ENCODE results near the gene AP5Z1.

AP5Z1 gene

DNA sequence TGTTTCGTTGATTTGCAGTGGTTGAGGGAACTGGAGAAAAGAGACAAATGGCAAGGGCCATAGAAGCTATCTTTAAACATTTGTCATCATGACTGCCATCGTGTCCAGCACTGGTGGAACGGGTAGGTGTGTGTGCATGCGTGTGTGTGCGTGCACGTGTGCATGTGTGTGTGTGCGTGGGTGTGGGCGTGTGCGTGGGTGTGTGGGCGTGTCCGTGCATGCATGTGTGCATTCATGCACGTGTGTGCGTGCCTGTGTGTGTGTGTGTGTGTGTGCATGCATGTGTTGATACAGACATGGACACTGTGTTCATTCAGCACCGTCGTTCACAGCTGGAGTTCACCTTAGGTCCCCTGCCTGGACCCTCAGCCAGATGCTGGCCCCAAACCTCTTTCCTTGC is 38.1 kb upstream of the AP5Z1 start:
- no peaks in the 10 kb centered on the region for H3K9me3 ChIP-seq (ENCODE audit: control insufficient read depth, insufficient read depth, low read length)
- WGBS (ENCODE audit: insufficient coverage, insufficient read length) = no CpG with 5 or more reads among the region's 15 CpGs
- H3K36me3 ChIP-seq (ENCODE audit: control insufficient read depth, insufficient read depth, low read length) = no peaks in the 10 kb centered on the region
- H3K27me3 ChIP-seq (ENCODE audit: control insufficient read depth, insufficient read depth, low read length) = no peaks in the 10 kb centered on the region
- H3K27ac ChIP-seq (ENCODE audit: low read length) = no peak overlapping the region
- peaks cover 4% of the 10 kb centered on the region for H3K4me1 ChIP-seq (ENCODE audit: control insufficient read depth, insufficient read depth, low read length)
- DNase-seq (ENCODE audit: low read depth, low spot score) = no peak
- no peak overlapping the region for H3K4me3 ChIP-seq (ENCODE audit: low read length)

DNA sequence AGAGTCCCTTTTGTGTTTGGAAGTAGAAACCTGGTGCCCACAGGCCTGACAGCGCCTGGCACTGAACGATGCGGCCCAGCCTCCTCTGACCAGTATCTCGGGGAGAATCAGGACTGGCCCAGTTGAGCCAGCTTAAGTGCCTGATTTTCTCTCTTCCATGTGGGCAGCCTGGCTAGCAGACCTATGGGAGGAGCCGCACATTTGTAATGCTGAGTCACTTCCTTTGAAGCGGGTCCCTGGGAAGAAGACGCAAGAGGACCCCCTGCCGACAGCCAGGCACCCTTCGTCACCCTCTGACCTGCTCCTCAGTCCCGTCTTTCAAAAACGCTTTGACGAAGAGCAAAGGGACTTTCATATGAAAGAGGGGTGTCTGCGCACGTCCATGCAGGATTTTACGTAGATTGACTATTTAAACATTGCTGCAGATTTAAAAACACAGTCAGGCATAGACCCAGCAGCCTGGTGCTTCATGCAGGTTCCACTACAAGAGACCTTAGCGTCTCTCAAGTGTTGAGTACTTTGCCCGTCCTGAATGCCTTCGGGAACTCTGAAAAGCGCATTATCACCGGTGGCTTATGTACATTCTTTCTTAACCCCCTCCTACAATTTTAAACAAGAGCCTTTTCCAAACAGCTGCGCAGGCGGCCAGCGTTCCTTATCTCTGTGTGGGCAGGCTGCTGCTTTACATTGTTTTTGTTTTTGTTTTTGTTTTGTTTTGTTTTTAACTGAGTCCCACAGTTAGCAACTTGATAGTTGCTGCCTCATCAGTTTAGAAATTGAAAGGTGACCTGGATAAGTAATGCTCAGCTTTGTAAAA is 36.5 kb upstream of the AP5Z1 start:
- DNase-seq (ENCODE audit: low read depth, low spot score) = no peak
- H3K4me1 ChIP-seq (ENCODE audit: control insufficient read depth, insufficient read depth, low read length) = peaks cover 4% of the 10 kb centered on the region
- no peaks in the 10 kb centered on the region for H3K9me3 ChIP-seq (ENCODE audit: control insufficient read depth, insufficient read depth, low read length)
- no peak overlapping the region for H3K4me3 ChIP-seq (ENCODE audit: low read length)
- no peak overlapping the region for H3K27ac ChIP-seq (ENCODE audit: low read length)
- H3K27me3 ChIP-seq (ENCODE audit: control insufficient read depth, insufficient read depth, low read length) = peaks cover 4% of the 10 kb centered on the region; the same call in 1 of the 2 replicates
- no CpG with 5 or more reads among the region's 23 CpGs for WGBS (ENCODE audit: insufficient coverage, insufficient read length)
- no peaks in the 10 kb centered on the region for H3K36me3 ChIP-seq (ENCODE audit: control insufficient read depth, insufficient read depth, low read length)

- no peak overlapping the region for H3K4me3 ChIP-seq (ENCODE audit: low read length)
- no peak for DNase-seq (ENCODE audit: low read depth, low spot score)
- H3K27ac ChIP-seq (ENCODE audit: low read length) = no peak overlapping the region
- H3K36me3 ChIP-seq (ENCODE audit: control insufficient read depth, insufficient read depth, low read length) = no peaks in the 10 kb centered on the region
- peaks cover 5% of the 10 kb centered on the region for H3K4me1 ChIP-seq (ENCODE audit: control insufficient read depth, insufficient read depth, low read length)
- no CpG with 5 or more reads among the region's 16 CpGs for WGBS (ENCODE audit: insufficient coverage, insufficient read length)
- peaks cover 6% of the 10 kb centered on the region; the same call in 1 of the 2 replicates for H3K27me3 ChIP-seq (ENCODE audit: control insufficient read depth, insufficient read depth, low read length)
- no peaks in the 10 kb centered on the region for H3K9me3 ChIP-seq (ENCODE audit: control insufficient read depth, insufficient read depth, low read length)
These were observed 35.9 kb upstream of the AP5Z1 start for GRCh38 chr7:4739528-4739992.

DNA sequence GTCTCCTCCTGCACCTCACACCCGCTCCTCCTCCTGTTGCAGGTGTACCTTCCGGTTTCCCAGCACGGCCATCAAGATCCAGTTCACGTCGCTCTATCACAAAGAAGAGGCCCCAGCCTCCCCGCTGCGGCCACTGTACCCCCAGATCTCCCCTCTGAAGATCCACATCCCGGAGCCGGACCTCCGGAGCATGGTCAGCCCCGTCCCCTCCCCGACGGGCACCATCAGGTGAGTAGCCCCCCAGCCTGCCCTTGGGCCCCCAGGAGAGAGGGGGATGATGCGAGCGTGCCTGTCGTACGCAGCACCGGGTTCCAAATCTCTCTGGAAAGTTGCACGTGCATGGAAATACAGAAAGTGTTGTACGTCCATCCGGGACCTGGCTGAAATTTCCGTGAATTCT is 34.6 kb upstream of the AP5Z1 start:
- H3K4me1 ChIP-seq (ENCODE audit: control insufficient read depth, insufficient read depth, low read length) = peaks cover 6% of the 10 kb centered on the region
- peaks cover 6% of the 10 kb centered on the region; the same call in 1 of the 2 replicates for H3K27me3 ChIP-seq (ENCODE audit: control insufficient read depth, insufficient read depth, low read length)
- H3K27ac ChIP-seq (ENCODE audit: low read length) = no peak overlapping the region
- no peak overlapping the region for H3K4me3 ChIP-seq (ENCODE audit: low read length)
- H3K36me3 ChIP-seq (ENCODE audit: control insufficient read depth, insufficient read depth, low read length) = no peaks in the 10 kb centered on the region
- no peak for DNase-seq (ENCODE audit: low read depth, low spot score)
- H3K9me3 ChIP-seq (ENCODE audit: control insufficient read depth, insufficient read depth, low read length) = no peaks in the 10 kb centered on the region
- no CpG with 5 or more reads among the region's 22 CpGs for WGBS (ENCODE audit: insufficient coverage, insufficient read length)

DNA sequence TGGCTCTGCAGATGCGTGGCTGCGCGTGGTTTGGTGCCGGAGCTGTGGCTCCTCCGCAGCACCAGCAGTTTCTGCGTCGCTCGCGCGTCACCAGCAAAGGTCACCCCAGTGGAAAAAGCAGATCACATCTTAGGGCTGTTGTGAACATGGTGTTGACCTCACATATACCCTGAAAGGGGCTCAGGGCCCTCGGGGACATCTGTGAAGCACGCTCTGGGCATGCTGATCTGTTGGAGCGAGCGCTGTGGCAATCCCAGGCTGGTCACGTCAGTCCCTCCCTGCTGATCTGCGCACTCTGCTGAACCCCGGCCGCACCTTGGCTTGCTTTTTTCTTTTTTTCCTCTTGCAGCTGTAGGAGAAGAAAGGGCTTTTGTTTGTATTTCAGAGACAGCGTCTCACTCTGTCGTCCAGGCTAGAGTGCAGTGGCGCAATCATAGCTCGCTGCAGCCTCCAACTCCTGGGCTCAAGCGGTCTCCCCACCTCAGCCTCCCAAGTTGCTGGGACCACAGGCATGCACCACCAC is 33.3 kb upstream of the AP5Z1 start:
- no peak for DNase-seq (ENCODE audit: low read depth, low spot score)
- Histone ChIP-seq H3K36me3 (ENCODE audit: control insufficient read depth, insufficient read depth, low read length) (no peaks in the 10 kb centered on the region), H3K4me3 (ENCODE audit: low read length) (no peak overlapping the region), H3K4me1 (ENCODE audit: control insufficient read depth, insufficient read depth, low read length) (peaks cover 6% of the 10 kb centered on the region), H3K27me3 (ENCODE audit: control insufficient read depth, insufficient read depth, low read length) (peaks cover 8% of the 10 kb centered on the region; the same call in 1 of the 2 replicates), H3K9me3 (ENCODE audit: control insufficient read depth, insufficient read depth, low read length) (no peaks in the 10 kb centered on the region), H3K27ac (ENCODE audit: low read length) (no peak overlapping the region)
- no CpG with 5 or more reads among the region's 23 CpGs for WGBS (ENCODE audit: insufficient coverage, insufficient read length)

DNA sequence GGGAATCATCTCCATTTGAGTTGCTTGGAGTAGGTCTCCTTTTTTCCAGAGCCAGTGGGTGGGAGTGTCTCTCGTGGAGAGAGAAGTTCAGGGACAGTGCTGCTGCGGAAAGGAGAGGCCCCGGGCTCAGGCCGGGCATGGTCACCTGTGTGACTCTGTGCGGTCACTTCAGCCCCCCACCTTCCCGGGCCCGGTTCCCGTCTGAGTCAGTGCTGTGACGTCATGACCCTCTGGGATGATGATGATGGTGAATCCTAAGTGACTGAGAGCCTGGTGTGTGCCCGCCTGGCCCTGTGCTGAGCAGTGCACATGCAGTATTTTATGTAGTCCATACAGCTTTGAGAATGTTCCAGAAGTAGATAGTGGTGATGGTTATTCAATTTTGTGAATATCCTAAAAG is 32.6 kb upstream of the AP5Z1 start:
- no peak for DNase-seq (ENCODE audit: low read depth, low spot score)
- Histone ChIP-seq H3K27me3 (ENCODE audit: control insufficient read depth, insufficient read depth, low read length) (peaks cover 8% of the 10 kb centered on the region; the same call in 1 of the 2 replicates), H3K4me3 (ENCODE audit: low read length) (no peak overlapping the region), H3K27ac (ENCODE audit: low read length) (no peak overlapping the region), H3K4me1 (ENCODE audit: control insufficient read depth, insufficient read depth, low read length) (peaks cover 6% of the 10 kb centered on the region), H3K9me3 (ENCODE audit: control insufficient read depth, insufficient read depth, low read length) (no peaks in the 10 kb centered on the region), H3K36me3 (ENCODE audit: control insufficient read depth, insufficient read depth, low read length) (no peaks in the 10 kb centered on the region)
- no CpG with 5 or more reads among the region's 10 CpGs for WGBS (ENCODE audit: insufficient coverage, insufficient read length)

GRCh38 chr7:4744391-4745264 is 30.8 kb upstream of the AP5Z1 start:
- WGBS (ENCODE audit: insufficient coverage, insufficient read length) = no CpG with 5 or more reads among the region's 31 CpGs

DNA sequence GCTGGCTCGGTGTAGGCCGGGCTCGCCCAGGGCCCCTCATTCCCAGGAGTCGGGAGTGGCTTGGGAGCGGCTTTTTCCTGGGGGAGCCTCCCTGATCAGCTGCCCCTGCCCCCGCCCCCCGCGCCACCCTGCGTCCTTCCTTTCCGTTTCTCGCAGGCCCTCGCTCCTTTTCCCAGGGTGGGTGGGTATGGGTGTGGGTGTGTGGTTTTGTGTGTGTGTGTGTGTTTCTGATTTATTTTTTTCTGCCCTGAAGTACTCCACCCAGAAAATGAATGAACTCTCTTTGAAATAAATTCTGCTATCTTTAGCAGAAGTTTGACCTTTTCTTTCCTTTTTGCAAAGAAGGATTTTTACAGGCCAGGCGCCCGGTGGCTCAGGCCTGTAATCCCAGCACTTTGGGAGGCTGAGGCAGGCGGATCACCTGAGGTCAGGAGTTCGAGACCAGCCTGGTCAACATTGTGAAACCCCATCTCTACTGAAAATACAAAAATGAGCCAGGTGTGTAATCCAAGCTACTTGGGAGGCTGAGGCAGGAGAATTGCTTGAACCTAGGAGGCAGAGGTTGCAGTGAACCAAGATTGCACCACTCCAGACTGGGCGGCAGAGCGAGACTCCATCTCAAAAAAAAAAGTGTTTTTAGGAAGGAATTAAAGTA is 30.0 kb upstream of the AP5Z1 start:
- Histone ChIP-seq H3K27ac (ENCODE audit: low read length) (no peak overlapping the region), H3K9me3 (ENCODE audit: control insufficient read depth, insufficient read depth, low read length) (no peaks in the 10 kb centered on the region), H3K27me3 (ENCODE audit: control insufficient read depth, insufficient read depth, low read length) (peaks cover 8% of the 10 kb centered on the region; the same call in 1 of the 2 replicates), H3K4me3 (ENCODE audit: low read length) (no peak overlapping the region), H3K36me3 (ENCODE audit: control insufficient read depth, insufficient read depth, low read length) (no peaks in the 10 kb centered on the region), H3K4me1 (ENCODE audit: control insufficient read depth, insufficient read depth, low read length) (peaks cover 1% of the 10 kb centered on the region; the same call in 1 of the 2 replicates)
- no CpG with 5 or more reads among the region's 18 CpGs for WGBS (ENCODE audit: insufficient coverage, insufficient read length)
- DNase-seq (ENCODE audit: low read depth, low spot score) = no peak

More at GRCh38 chr7:4744391-4745264, 30.8 kb upstream of the AP5Z1 start:
- no peaks in the 10 kb centered on the region for H3K36me3 ChIP-seq (ENCODE audit: control insufficient read depth, insufficient read depth, low read length)
- no peaks in the 10 kb centered on the region for H3K9me3 ChIP-seq (ENCODE audit: control insufficient read depth, insufficient read depth, low read length)
- peaks cover 1% of the 10 kb centered on the region; the same call in 1 of the 2 replicates for H3K4me1 ChIP-seq (ENCODE audit: control insufficient read depth, insufficient read depth, low read length)
- no peak overlapping the region for H3K27ac ChIP-seq (ENCODE audit: low read length)
- H3K27me3 ChIP-seq (ENCODE audit: control insufficient read depth, insufficient read depth, low read length) = peaks cover 8% of the 10 kb centered on the region; the same call in 1 of the 2 replicates
- H3K4me3 ChIP-seq (ENCODE audit: low read length) = no peak overlapping the region
- DNase-seq (ENCODE audit: low read depth, low spot score) = peak; percentile 76

DNA sequence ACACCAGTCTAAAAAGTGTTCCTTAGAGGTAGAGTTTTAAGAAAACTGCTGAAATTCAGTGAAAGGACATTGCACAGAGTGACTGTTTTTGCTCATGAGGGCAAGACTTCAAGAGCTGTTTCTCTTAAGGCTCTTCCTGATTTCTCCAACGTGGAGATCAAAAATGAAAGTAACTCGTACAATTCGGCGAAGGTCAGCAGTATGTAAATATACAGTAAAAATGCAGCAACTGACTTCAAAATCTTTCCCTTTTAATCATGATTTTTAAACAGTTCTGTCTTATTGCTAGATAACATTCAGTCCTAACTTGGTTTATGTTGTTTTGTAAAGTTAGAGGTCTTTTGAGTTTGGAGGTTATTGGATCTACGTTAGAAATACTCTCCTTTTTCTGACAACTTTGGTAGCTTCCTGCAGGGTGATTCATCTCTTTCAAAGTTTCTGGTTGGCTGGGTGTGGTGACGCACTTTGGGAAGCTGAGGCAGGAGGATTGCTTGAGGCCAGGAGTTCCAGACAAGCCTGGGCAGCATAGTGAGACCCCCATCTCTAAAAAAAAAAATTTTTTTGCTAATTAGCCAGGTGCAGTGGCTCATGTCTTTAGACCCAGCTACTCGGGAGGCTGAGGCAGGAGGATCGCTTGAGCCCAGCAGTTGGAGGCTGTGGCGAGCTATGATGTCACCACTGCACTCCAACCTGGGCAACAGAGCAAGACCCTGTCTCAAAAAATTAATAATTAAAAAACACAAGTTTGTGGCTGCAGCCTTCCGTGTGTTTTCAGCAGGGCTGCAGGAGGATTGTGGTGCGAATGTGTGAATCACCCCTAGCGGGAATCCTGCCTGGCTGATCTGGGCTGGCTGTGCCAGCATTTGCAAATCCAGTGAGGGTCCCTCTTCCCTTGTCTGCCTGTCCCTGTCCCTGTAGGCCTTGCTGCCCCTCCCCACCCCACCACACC is 29.2 kb upstream of the AP5Z1 start:
- H3K27me3 ChIP-seq (ENCODE audit: control insufficient read depth, insufficient read depth, low read length) = peaks cover 8% of the 10 kb centered on the region; the same call in 1 of the 2 replicates
- H3K4me3 ChIP-seq (ENCODE audit: low read length) = no peak overlapping the region
- no peaks in the 10 kb centered on the region for H3K9me3 ChIP-seq (ENCODE audit: control insufficient read depth, insufficient read depth, low read length)
- DNase-seq (ENCODE audit: low read depth, low spot score) = no peak
- no peaks in the 10 kb centered on the region for H3K36me3 ChIP-seq (ENCODE audit: control insufficient read depth, insufficient read depth, low read length)
- no CpG with 5 or more reads among the region's 12 CpGs for WGBS (ENCODE audit: insufficient coverage, insufficient read length)
- H3K4me1 ChIP-seq (ENCODE audit: control insufficient read depth, insufficient read depth, low read length) = peaks cover 1% of the 10 kb centered on the region; the same call in 1 of the 2 replicates
- H3K27ac ChIP-seq (ENCODE audit: low read length) = no peak overlapping the region
